D721Med (cell line): ENCODE data around the gene IL15RA.
"Not testable (repeated sequence)": the region's sequence is repeated elsewhere in the genome, so short reads cannot be mapped to it uniquely, and the experiment has no call there.

Experiments
- DNase-seq: peaks from one replicate; pipeline ENCODE4 v3.0.0; 2011; ENCODE audit warnings: low spot score; ENCODE audit not compliant: insufficient read length
- FAIRE-seq: peaks from 2 replicates; lab custom pipeline; 2011; peaks lifted over from hg19 to GRCh38; lab: Jason Lieb, UNC
- TF ChIP-seq, protein P1 (sequence below): IDR thresholded peaks from 2 replicates; pipeline ENCODE4 v1.5.1; 2012; ENCODE audit warnings: mild to moderate bottlenecking, control low read depth; ENCODE audit not compliant: insufficient read depth; ENCODE audit errors: missing control alignments

The IL15RA gene

DNA sequence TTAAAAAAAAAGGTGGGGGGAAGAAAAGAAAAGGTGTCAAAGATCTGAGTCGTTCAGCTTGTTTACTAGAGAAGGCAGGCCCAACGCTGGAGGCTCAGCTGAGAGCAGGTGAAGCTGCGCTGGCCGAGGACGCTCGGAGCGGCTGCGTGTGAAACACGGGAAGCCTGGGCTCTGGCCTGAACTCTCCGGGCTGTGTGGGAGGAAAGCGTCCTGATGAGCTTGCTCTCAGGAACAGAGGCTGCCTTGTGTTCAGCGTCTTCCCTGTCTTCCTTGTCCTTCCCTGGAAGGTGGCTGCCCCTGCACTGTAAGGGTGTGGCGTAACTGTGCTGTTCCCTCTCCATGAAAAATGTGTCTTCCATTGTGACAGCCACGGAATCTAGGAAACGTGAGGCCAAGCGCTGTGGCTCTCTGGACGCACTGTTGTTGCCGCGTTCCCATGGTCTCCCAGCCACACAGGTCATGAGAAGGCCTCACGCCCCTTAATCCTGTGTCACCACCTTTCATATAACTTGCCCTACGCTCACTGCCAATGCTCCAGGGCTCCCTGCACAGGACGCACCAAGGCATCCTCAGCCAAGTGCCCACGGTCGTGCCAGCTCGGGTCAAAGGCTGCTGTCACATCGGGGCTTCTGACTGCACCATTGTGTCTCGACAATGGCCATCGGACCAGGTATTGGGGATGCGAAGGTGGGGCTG lies 15.8 kb downstream of the IL15RA start:
- TF ChIP-seq, protein P1, sequence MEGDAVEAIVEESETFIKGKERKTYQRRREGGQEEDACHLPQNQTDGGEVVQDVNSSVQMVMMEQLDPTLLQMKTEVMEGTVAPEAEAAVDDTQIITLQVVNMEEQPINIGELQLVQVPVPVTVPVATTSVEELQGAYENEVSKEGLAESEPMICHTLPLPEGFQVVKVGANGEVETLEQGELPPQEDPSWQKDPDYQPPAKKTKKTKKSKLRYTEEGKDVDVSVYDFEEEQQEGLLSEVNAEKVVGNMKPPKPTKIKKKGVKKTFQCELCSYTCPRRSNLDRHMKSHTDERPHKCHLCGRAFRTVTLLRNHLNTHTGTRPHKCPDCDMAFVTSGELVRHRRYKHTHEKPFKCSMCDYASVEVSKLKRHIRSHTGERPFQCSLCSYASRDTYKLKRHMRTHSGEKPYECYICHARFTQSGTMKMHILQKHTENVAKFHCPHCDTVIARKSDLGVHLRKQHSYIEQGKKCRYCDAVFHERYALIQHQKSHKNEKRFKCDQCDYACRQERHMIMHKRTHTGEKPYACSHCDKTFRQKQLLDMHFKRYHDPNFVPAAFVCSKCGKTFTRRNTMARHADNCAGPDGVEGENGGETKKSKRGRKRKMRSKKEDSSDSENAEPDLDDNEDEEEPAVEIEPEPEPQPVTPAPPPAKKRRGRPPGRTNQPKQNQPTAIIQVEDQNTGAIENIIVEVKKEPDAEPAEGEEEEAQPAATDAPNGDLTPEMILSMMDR, result no peak
- FAIRE-seq (no peak), DNase-seq (no peak)

DNA sequence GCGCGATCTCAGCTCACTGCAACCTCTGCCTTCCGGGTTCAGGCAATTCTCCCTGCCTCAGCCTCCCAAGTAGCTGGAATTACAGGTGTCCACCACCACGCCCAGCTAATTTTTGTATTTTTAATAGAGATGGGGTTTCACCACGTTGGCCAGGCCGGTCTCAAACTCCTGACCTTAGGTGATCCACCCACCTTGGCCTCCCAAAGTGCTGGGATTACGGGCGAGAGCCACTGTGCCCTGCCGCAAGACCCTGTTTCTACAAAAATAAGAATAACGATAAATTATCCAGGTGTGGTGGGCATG lies 16.4 kb downstream of the IL15RA start:
- DNase-seq, FAIRE-seq: not testable (repeated sequence)

DNA sequence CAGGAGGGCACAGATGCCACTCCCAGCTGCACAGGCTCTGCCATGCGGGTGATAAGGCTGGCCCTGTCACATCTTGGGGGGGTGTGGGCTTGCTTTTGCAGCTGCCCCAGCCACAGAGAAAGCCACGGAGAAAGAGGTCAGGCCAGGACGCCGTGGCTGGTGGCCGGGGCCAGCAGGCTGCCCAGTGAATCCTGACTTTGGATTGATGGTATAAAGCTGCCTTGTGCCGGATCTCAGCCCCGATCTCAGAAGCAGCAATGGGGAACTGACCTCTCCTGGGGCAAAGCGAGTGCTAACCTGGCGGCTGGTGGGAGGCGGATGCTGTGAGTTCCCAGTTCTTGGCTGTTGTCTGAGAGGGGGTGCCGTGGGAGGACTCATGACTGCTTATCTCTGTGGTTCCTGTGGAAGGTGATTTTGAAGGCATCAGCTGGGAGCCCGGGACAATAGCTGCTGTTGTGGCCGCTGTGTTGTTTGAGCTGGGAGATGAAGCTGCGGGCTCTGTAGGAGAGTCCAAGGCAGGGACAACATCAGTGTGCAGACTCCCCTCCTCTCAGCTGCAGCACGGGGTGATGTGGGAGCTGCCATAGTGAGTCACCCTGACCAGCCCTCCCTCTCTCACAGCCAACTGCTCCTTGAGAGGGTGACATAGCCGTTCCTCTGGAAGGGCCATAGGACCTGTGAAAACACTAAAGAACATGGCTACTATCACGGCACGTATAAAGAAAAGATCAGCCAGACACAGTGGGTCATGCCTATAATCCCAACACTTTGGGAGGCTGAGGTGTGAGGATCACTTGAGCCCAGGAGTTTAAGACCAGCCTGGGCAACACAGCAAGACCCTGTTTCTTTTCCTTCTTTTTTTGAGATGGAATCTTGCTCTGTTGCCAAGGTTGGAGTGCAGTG lies 17.0 kb downstream of the IL15RA start:
- no peak for DNase-seq
- TF ChIP-seq, protein P1, result no peak
- no peak for FAIRE-seq

DNA sequence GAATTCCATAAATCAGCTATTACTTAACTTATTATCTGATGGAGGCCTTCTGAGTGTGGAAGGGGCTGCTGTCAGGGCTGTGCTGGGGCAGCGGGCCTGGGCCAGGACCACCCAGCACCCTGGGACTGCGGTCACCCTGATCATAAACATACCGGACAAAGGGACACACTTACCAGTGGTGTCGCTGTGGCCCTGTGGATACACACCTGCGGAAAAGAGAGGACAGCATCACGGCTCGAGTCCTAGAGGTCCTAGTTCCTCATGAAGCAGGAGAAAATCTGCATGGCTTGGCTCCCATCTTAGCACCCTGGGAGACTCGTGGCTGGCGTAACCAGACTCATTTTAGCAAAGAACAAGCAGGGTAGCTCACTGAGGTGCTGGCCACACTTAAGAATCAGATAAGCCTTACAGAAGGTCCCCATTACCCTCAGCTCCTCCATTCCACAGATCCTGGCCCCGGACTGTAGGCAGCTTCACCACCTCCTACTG lies 17.7 kb downstream of the IL15RA start:
- no peak for FAIRE-seq
- DNase-seq, result no peak
- TF ChIP-seq, protein P1, result no peak

DNA sequence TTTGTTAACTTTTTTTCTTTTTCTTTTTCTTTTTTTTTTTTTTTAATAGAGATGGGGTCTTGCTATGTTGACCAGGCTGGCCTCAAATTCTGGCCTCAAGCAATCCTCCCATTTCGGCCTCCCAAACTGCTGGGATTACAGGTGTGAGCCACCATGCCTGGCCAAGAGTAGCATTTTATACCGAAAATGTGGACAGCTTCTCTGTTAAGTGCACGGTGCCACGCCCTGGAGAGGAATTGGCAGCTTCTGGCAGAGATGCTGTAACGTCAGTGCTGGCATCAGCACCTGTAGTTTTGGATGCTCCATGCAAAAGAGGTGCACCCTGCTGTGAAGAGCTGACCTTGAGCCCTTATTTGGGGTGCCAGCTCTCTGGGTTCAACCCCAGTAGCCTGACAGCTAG lies 18.2 kb downstream of the IL15RA start:
- DNase-seq (no peak), FAIRE-seq (no peak)
- TF ChIP-seq, protein P1, result no peak

DNA sequence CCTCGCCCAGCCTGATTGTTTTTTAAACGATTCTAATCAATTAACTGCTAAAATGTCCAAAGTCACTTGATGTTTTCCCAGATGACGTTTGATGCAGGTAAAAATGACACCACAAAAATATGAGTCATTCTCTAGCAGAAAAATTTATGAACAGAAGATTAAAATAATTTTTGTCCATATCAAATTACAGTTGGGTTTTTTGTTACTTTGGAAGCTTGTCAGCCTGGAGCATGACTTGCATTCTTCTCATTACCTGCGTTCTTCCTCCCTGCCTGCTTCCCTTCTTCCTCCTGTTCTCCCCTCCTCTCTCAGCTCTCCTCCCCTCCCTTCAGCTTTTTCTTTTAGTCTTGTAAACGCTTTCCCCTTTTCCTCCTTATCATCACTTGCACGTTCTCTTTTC lies 18.7 kb downstream of the IL15RA start:
- no peak for FAIRE-seq

DNA sequence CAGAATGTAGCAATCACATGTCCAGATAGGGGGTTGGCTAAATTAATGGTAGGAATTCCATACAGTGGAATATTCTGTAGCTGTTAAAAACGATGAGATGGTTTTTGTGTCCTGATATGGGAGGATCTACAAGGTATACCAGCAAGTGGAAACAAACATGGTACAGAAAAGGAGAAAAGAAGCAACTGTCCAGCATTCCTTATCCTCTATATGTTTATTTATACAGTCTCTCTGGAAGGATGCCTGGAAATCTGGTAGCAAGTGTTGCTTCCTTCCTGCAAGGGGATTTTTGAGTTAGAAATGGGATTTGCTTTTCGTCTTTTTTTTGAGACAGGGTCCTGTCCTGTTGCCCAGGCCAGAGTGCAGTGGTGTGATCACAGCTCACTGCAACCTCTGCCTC lies 19.3 kb downstream of the IL15RA start:
- TF ChIP-seq, protein P1, result no peak
- no peak for FAIRE-seq
- no peak for DNase-seq

More for the DNA sequence above, 18.7 kb downstream of the IL15RA start:
- no peak for DNase-seq
- TF ChIP-seq, protein P1, result no peak
